H9 (cell line): Measurements from ENCODE around the gene RHBDL1. TPM values are rescaled to one million over a fixed set of nuclear protein-coding genes. Genes with fewer than 3 reads are reported as not detected.
A peak's percentile ranks its signal among the peaks of the same experiment; 100 is the strongest.

ENCODE experiments used
- DNase-seq: peaks from one replicate; pipeline ENCODE4 v3.0.0-alpha.2; 2017
- H2AFZ ChIP-seq: one replicate; pipeline ENCODE4 v1.6.1; 2013; ENCODE audit warnings: mild to moderate bottlenecking, low read length, control low read depth, moderate library complexity
- H2AK5ac ChIP-seq: 2 replicates; pipeline ENCODE4 v1.6.1; 2013; ENCODE audit warnings: low read length, control low read depth, mixed read lengths; ENCODE audit not compliant: insufficient read length
- H2BK120ac ChIP-seq: one replicate; pipeline ENCODE4 v1.6.1; 2013; ENCODE audit warnings: low read depth, mild to moderate bottlenecking, low read length, control low read depth, inconsistent platforms; ENCODE audit not compliant: poor library complexity, severe bottlenecking
- H2BK12ac ChIP-seq: 2 replicates; pipeline ENCODE4 v1.6.1; 2013; ENCODE audit warnings: low read length, control low read depth, mixed read lengths, low read depth; ENCODE audit not compliant: insufficient read length
- H2BK15ac ChIP-seq: 2 replicates; pipeline ENCODE4 v1.6.1; 2013; ENCODE audit warnings: low read depth, low read length, control low read depth
- H2BK20ac ChIP-seq: one replicate; pipeline ENCODE4 v1.6.1; 2013; ENCODE audit warnings: low read depth, mild to moderate bottlenecking, low read length, control low read depth, inconsistent platforms; ENCODE audit not compliant: poor library complexity, severe bottlenecking
- H2BK5ac ChIP-seq: 2 replicates; pipeline ENCODE4 v1.6.1; 2013; ENCODE audit warnings: low read length, control low read depth, mixed read lengths; ENCODE audit not compliant: insufficient read length
- H3K14ac ChIP-seq: 2 replicates; pipeline ENCODE4 v1.6.1; 2013; ENCODE audit warnings: low read length, control low read depth; ENCODE audit not compliant: insufficient read depth
- H3K18ac ChIP-seq: 2 replicates; pipeline ENCODE4 v1.6.1; 2013; ENCODE audit warnings: low read depth, mild to moderate bottlenecking, mixed read lengths, low read length, control low read depth; ENCODE audit not compliant: insufficient read length
- H3K23ac ChIP-seq: 2 replicates; pipeline ENCODE4 v1.6.1; 2013; ENCODE audit warnings: low read length, control low read depth, mixed read lengths, low read depth; ENCODE audit not compliant: insufficient read length
- H3K23me2 ChIP-seq: 2 replicates; pipeline ENCODE4 v1.6.1; 2013; ENCODE audit warnings: low read depth, mild to moderate bottlenecking, mixed read lengths, low read length, control low read depth; ENCODE audit not compliant: insufficient read length, poor library complexity, severe bottlenecking
- H3K27ac ChIP-seq: 2 replicates; pipeline ENCODE4 v1.5.1; 2013; ENCODE audit warnings: low read length, control low read depth, mixed read lengths, low read depth; ENCODE audit not compliant: insufficient read length
- H3K27me3 ChIP-seq: 2 replicates; pipeline ENCODE4 v1.6.1; 2013; ENCODE audit warnings: low read length, control low read depth, inconsistent platforms; ENCODE audit not compliant: insufficient read depth
- H3K4ac ChIP-seq: 2 replicates; pipeline ENCODE4 v1.6.1; 2013; ENCODE audit warnings: low read depth, mild to moderate bottlenecking, control low read depth, inconsistent platforms, low read length, moderate library complexity
- H3K4me1 ChIP-seq: 2 replicates; pipeline ENCODE4 v1.6.1; 2013; ENCODE audit warnings: low read length, control low read depth, inconsistent platforms; ENCODE audit not compliant: insufficient read depth
- H3K4me2 ChIP-seq: 2 replicates; pipeline ENCODE4 v1.6.1; 2013; ENCODE audit warnings: low read length, control low read depth, mixed read lengths; ENCODE audit not compliant: insufficient read length, insufficient read depth
- H3K56ac ChIP-seq: 2 replicates; pipeline ENCODE4 v1.6.1; 2013; ENCODE audit warnings: low read depth, mild to moderate bottlenecking, mixed read lengths, low read length, control low read depth; ENCODE audit not compliant: insufficient read length
- H3K79me1 ChIP-seq: 2 replicates; pipeline ENCODE4 v1.6.1; 2013; ENCODE audit warnings: low read depth, mild to moderate bottlenecking, moderate library complexity, low read length, control low read depth, inconsistent platforms; ENCODE audit not compliant: insufficient read depth, poor library complexity, severe bottlenecking
- H3K79me2 ChIP-seq: 2 replicates; pipeline ENCODE4 v1.6.1; 2013; ENCODE audit warnings: low read length, control low read depth, inconsistent platforms; ENCODE audit not compliant: insufficient read depth
- H3K9ac ChIP-seq: 2 replicates; pipeline ENCODE4 v1.6.1; 2013; ENCODE audit warnings: low read length, control low read depth, mixed read lengths; ENCODE audit not compliant: insufficient read length; ENCODE audit errors: extremely low read depth
- H3K9me3 ChIP-seq: one replicate; pipeline ENCODE4 v1.6.1; 2013; ENCODE audit warnings: low read depth, low read length, inconsistent platforms; ENCODE audit not compliant: control insufficient read depth
- H3T11ph ChIP-seq: one replicate; pipeline ENCODE4 v1.6.1; 2013; ENCODE audit warnings: mild to moderate bottlenecking, low read length, control low read depth, inconsistent platforms
- H4K20me1 ChIP-seq: one replicate; pipeline ENCODE4 v1.6.1; 2013; ENCODE audit not compliant: control insufficient read depth, insufficient read length, insufficient read depth
- H4K5ac ChIP-seq: 2 replicates; pipeline ENCODE4 v1.6.1; 2013; ENCODE audit warnings: low read depth, mild to moderate bottlenecking, mixed read lengths, low read length, control low read depth; ENCODE audit not compliant: insufficient read length
- H4K8ac ChIP-seq: replicated peaks from 2 replicates; pipeline ENCODE4 v1.6.1; 2013; ENCODE audit warnings: low read length, control low read depth, mixed read lengths, low read depth; ENCODE audit not compliant: insufficient read length
- H4K91ac ChIP-seq: 2 replicates; pipeline ENCODE4 v1.6.1; 2013; ENCODE audit warnings: low read depth, mild to moderate bottlenecking, moderate library complexity, mixed read lengths, low read length, control low read depth; ENCODE audit not compliant: insufficient read length
- H3K27ac Mint-ChIP-seq, 3 experiments: 2 replicates in 2 of 3; 3 replicates in 1 of 3; pipeline ENCODE4 v1.8.0; 2020 to 2021; ENCODE audit warnings: mixed read lengths in 3 of 3, mild to moderate bottlenecking in 1 of 3, moderate library complexity in 1 of 3
- H3K27me3 Mint-ChIP-seq: 2 replicates; pipeline ENCODE4 v1.8.0; 2021; ENCODE audit warnings: low read depth, mild to moderate bottlenecking, moderate library complexity, mixed read lengths
- H3K36me3 Mint-ChIP-seq, 3 experiments: 2 replicates in 2 of 3; 3 replicates in 1 of 3; pipeline ENCODE4 v1.8.0; 2020 to 2021; ENCODE audit warnings: low read depth in 3 of 3, mixed read lengths in 3 of 3; ENCODE audit not compliant: insufficient read depth in 1 of 3
- H3K4me1 Mint-ChIP-seq, 2 experiments: 2 replicates each; pipeline ENCODE4 v1.8.0; 2020; ENCODE audit warnings: mixed read lengths in 2 of 2
- H3K4me3 Mint-ChIP-seq, 2 experiments: 2 replicates in 1 of 2; 3 replicates in 1 of 2; pipeline ENCODE4 v1.8.0; 2020 to 2021; ENCODE audit warnings: mild to moderate bottlenecking in 2 of 2, mixed read lengths in 2 of 2, moderate library complexity in 1 of 2
- H3K9me3 Mint-ChIP-seq, 2 experiments: 2 replicates in 1 of 2; 3 replicates in 1 of 2; pipeline ENCODE4 v1.8.0; 2020; ENCODE audit warnings: mild to moderate bottlenecking in 2 of 2, mixed read lengths in 2 of 2, moderate library complexity in 1 of 2
- WGBS: extraction: QIAGEN DNeasy Blood & Tissue Kit; methylation state at CpG from one replicate; pipeline ENCODE4 v1.1.7; 2013; ENCODE audit warnings: missing lambda C conversion rate, low lambda C conversion rate, mixed read lengths; ENCODE audit not compliant: insufficient read length; ENCODE audit errors: extremely low coverage; 5-methylcytosine and 5-hydroxymethylcytosine counted together
- total RNA-seq: library from RNA; stranded (reverse); gene quantifications from 2 replicates; pipeline ENCODE4 v1.2.1, GENCODE V29; 2021
- TF ChIP-seq, protein P1 (sequence below): fragments of 200-600 bp; sonication (generic); conservative IDR thresholded peaks from 3 replicates; pipeline ENCODE4 v1.8.0; 2021; ENCODE audit warnings: antibody characterized with exemption, mild to moderate bottlenecking

The RHBDL1 gene
- total RNA-seq, 1 experiment from 2014 or later, result 7.6 TPM

DNA sequence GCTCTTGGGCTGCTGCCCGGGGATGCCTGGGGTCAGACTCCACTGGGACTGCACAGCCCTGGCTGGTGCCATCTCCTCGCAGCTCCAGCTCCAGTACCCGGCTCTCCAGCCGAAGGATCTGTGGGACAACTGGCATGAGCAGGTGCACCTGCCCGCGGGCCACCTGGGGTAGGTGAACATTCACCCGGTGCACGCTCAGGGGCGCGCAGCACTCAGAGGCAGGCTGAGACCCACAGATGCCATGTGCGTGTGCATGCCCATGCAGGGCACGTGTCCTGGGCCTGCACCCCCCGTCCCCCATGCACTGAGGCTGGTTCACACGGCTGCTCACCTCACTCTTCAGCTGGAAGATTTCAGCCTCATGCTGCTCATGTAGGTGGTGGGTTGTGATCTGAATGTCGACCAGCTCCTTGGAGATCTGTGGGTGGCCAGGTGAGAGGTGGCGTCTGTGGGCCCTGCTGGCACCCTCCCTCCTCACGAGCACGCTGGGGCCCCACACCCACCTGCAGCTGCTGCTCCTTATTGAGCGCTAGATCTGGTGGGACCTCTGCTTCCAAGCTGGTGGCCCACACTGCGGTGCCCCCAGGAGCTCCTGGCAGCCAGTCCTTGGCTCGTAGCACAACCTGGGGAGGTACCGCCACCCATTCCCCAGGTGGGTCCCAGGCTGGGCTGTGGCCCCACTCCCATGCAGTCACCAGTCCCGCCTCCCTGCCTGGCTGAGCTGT lies 50.2 kb downstream of the RHBDL1 start:
- H2BK120ac ChIP-seq, result no peak overlapping the region
- no peaks in the 10 kb centered on the region for H3K9me3 ChIP-seq
- no peak overlapping the region for H2AFZ ChIP-seq
- H3K4me1 Mint-ChIP-seq, result no peaks in the 10 kb centered on the region
- no peak overlapping the region for H3K56ac ChIP-seq
- no peak overlapping the region for H3K23ac ChIP-seq
- no peak overlapping the region for H2BK20ac ChIP-seq
- peak overlapping the region in 1 of 2 experiments; percentile 40; a peak in 1 of 5 replicates for H3K4me3 Mint-ChIP-seq
- H3K18ac ChIP-seq, result no peak overlapping the region
- H2AK5ac ChIP-seq, result no peak overlapping the region
- no peaks in the 10 kb centered on the region for H4K20me1 ChIP-seq
- no peak overlapping the region for H3T11ph ChIP-seq
- H3K36me3 Mint-ChIP-seq, result peaks cover 0 to 5% (median 3%) of the 10 kb centered on the region in 3 experiments; a peak in 1 of 7 replicates
- TF ChIP-seq, protein P1, sequence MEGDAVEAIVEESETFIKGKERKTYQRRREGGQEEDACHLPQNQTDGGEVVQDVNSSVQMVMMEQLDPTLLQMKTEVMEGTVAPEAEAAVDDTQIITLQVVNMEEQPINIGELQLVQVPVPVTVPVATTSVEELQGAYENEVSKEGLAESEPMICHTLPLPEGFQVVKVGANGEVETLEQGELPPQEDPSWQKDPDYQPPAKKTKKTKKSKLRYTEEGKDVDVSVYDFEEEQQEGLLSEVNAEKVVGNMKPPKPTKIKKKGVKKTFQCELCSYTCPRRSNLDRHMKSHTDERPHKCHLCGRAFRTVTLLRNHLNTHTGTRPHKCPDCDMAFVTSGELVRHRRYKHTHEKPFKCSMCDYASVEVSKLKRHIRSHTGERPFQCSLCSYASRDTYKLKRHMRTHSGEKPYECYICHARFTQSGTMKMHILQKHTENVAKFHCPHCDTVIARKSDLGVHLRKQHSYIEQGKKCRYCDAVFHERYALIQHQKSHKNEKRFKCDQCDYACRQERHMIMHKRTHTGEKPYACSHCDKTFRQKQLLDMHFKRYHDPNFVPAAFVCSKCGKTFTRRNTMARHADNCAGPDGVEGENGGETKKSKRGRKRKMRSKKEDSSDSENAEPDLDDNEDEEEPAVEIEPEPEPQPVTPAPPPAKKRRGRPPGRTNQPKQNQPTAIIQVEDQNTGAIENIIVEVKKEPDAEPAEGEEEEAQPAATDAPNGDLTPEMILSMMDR, result no peak
- DNase-seq, result no peak
- WGBS, result no CpG with 5 or more reads among the region's 23 CpGs
- no peak overlapping the region for H2BK15ac ChIP-seq
- no peaks in the 10 kb centered on the region for H3K79me1 ChIP-seq
- H3K14ac ChIP-seq, result no peak overlapping the region
- H3K4me1 ChIP-seq, result no peaks in the 10 kb centered on the region
- H3K4me2 ChIP-seq, result no peak overlapping the region
- no peak overlapping the region for H2BK12ac ChIP-seq
- H3K27ac Mint-ChIP-seq, result no peak overlapping the region
- no peak overlapping the region for H3K9ac ChIP-seq
- H3K9me3 Mint-ChIP-seq, result no peaks in the 10 kb centered on the region
- no peaks in the 10 kb centered on the region for H3K79me2 ChIP-seq
- H3K27ac ChIP-seq, result no peak overlapping the region
- no peak overlapping the region for H3K4ac ChIP-seq
- peaks cover 13% of the 10 kb centered on the region for H3K23me2 ChIP-seq
- H4K91ac ChIP-seq, result no peak overlapping the region
- H4K5ac ChIP-seq, result no peak overlapping the region
- peaks cover 14% of the 10 kb centered on the region for H3K27me3 Mint-ChIP-seq
- no peak overlapping the region for H4K8ac ChIP-seq
- no peak overlapping the region for H2BK5ac ChIP-seq
- H3K27me3 ChIP-seq, result no peaks in the 10 kb centered on the region
